ENCODE data around the gene ATL1.
A peak's percentile ranks its signal among the peaks of the same experiment; 100 is the strongest.

The ATL1 gene

GRCh38 chr14:50559990-50560930 is at the start of gene ATL1:
ATL1 (plus strand) TSS chr14:50560145; CDS start chr14:50560266, 121 bp downstream.
- peak; percentile 92 for DNase-seq (ENCODE audit: low read depth, low spot score)

GRCh38 chr14:50510157-50510556 is 49.8 kb upstream of the ATL1 start:
- no peak for DNase-seq (ENCODE audit: low read depth, low spot score)

- DNase-seq (ENCODE audit: low read depth, low spot score): no peak
Measured at GRCh38 chr14:50512463-50512862, 47.5 kb upstream of the ATL1 start.

- DNase-seq (ENCODE audit: low read depth, low spot score): no peak
Measured at GRCh38 chr14:50516091-50516490, 43.9 kb upstream of the ATL1 start.

GRCh38 chr14:50520947-50521815 is 38.8 kb upstream of the ATL1 start:
- peak; percentile 53 for DNase-seq (ENCODE audit: low read depth, low spot score)

- peak; percentile 57 for DNase-seq (ENCODE audit: low read depth, low spot score)
Measured at GRCh38 chr14:50521912-50522341, 38.0 kb upstream of the ATL1 start.

GRCh38 chr14:50523271-50524041 is 36.5 kb upstream of the ATL1 start:
- no peak for DNase-seq (ENCODE audit: low read depth, low spot score)

- no peak for DNase-seq (ENCODE audit: low read depth, low spot score)
Measured at GRCh38 chr14:50524060-50524459, 35.9 kb upstream of the ATL1 start.

- no peak for DNase-seq (ENCODE audit: low read depth, low spot score)
Measured at GRCh38 chr14:50524731-50525515, 35.0 kb upstream of the ATL1 start.

- no peak for DNase-seq (ENCODE audit: low read depth, low spot score)
Measured at GRCh38 chr14:50528000-50528399, 31.9 kb upstream of the ATL1 start.

- peak; percentile 26 for DNase-seq (ENCODE audit: low read depth, low spot score)
Measured at GRCh38 chr14:50529288-50530179, 30.4 kb upstream of the ATL1 start.

- DNase-seq (ENCODE audit: low read depth, low spot score): peak; percentile 39
Measured at GRCh38 chr14:50530358-50530757, 29.6 kb upstream of the ATL1 start.

- DNase-seq (ENCODE audit: low read depth, low spot score): peak; percentile 21
Measured at GRCh38 chr14:50530794-50531365, 29.1 kb upstream of the ATL1 start.

GRCh38 chr14:50531595-50532501 is 28.1 kb upstream of the ATL1 start:
- DNase-seq (ENCODE audit: low read depth, low spot score): peak; percentile 72

GRCh38 chr14:50532502-50533240 is 27.3 kb upstream of the ATL1 start, which contains the start of gene MAP4K5:
MAP4K5 (minus strand) TSS chr14:50532569; CDS start chr14:50532049, 520 bp downstream.
- peak; percentile 98 for DNase-seq (ENCODE audit: low read depth, low spot score)

- DNase-seq (ENCODE audit: low read depth, low spot score): no peak
Measured at GRCh38 chr14:50533241-50533705, 26.7 kb upstream of the ATL1 start.

GRCh38 chr14:50533806-50534205 is 26.1 kb upstream of the ATL1 start:
- DNase-seq (ENCODE audit: low read depth, low spot score): peak; percentile 66
